Measurements from ENCODE around the gene CIART.
"Not testable (repeated sequence)": the region's sequence is repeated elsewhere in the genome, so short reads cannot be mapped to it uniquely, and the experiment has no call there.

The CIART gene

GRCh38 chr1:150281758-150282557, at the start of gene CIART:
TSS of gene CIART (plus strand) at chr1:150282554. CDS start at chr1:150283268, 714 bp downstream.
- DNase-seq: peak; percentile 85 to 99 (median 94)
- intact Hi-C loops (cut with DNase I): no loop called here

GRCh38 chr1:150232921-150233320, 49.4 kb upstream of the CIART start:
- intact Hi-C loops (cut with DNase I); DNase-seq: not testable (repeated sequence)

GRCh38 chr1:150233359-150234308, 48.7 kb upstream of the CIART start:
- intact Hi-C loops (cut with DNase I): no loop called here
- peak in 10 of 42 donors; percentile 9 to 57 (median 27) for DNase-seq

GRCh38 chr1:150234309-150234565, 48.1 kb upstream of the CIART start:
- no peak for DNase-seq
- intact Hi-C loops (cut with DNase I): no loop called here

GRCh38 chr1:150234566-150235293, 47.6 kb upstream of the CIART start:
- DNase-seq: peak; percentile 45 to 91 (median 77)
- intact Hi-C loops (cut with DNase I): no loop called here

GRCh38 chr1:150235294-150235851, 47.0 kb upstream of the CIART start:
- peak in 24 of 42 donors; percentile 10 to 58 (median 34) for DNase-seq
- intact Hi-C loops (cut with DNase I): no loop called here

GRCh38 chr1:150235852-150236613, 46.3 kb upstream of the CIART start, which contains the start of gene ANP32E:
TSS of gene ANP32E (minus strand) at chr1:150236112. CDS start at chr1:150235786, 326 bp downstream.
- DNase-seq: peak; percentile 77 to 98 (median 93)
- intact Hi-C loops (cut with DNase I): no loop called here

- no peak for DNase-seq
- intact Hi-C loops (cut with DNase I): no loop called here
Measured at GRCh38 chr1:150236614-150237100, 45.7 kb upstream of the CIART start.

GRCh38 chr1:150237176-150237575, 45.2 kb upstream of the CIART start:
- intact Hi-C loops (cut with DNase I); DNase-seq: not testable (repeated sequence)

GRCh38 chr1:150237746-150238145, 44.6 kb upstream of the CIART start:
- intact Hi-C loops (cut with DNase I): no loop called here
- DNase-seq: peak in 1 of 42 donors; percentile 17

- intact Hi-C loops (cut with DNase I): no loop called here
- DNase-seq: peak in 1 of 42 donors; percentile 22
Measured at GRCh38 chr1:150243003-150243402, 39.4 kb upstream of the CIART start.

- no peak for DNase-seq
- intact Hi-C loops (cut with DNase I): no loop called here
Measured at GRCh38 chr1:150249936-150250335, 32.4 kb upstream of the CIART start.

- intact Hi-C loops (cut with DNase I): loop anchor here (2.0 kb wide), 1 partner anchor 23 kb away; no protein-coding TSS in a partner anchor
- no peak for DNase-seq
Measured at GRCh38 chr1:150256198-150256553, 26.2 kb upstream of the CIART start.

GRCh38 chr1:150256554-150257341, 25.6 kb upstream of the CIART start:
- DNase-seq: peak; percentile 49 to 91 (median 78)
- intact Hi-C loops (cut with DNase I): loop anchor here (2.0 kb wide), 1 partner anchor 22 kb away; no protein-coding TSS in a partner anchor

GRCh38 chr1:150257624-150258585, 24.4 kb upstream of the CIART start, which contains the start of gene CA14:
TSS of gene CA14 (plus strand) at chr1:150257774. CDS start at chr1:150258129, 355 bp downstream.
- intact Hi-C loops (cut with DNase I): loop anchor here (2.0 kb wide), 1 partner anchor 21 kb away; no protein-coding TSS in a partner anchor

GRCh38 chr1:150259217-150259616, 23.1 kb upstream of the CIART start:
- intact Hi-C loops (cut with DNase I): no loop called here

More at GRCh38 chr1:150257624-150258585, 24.4 kb upstream of the CIART start, which contains the start of gene CA14:
- DNase-seq: peak in 40 of 42 donors; percentile 41 to 87 (median 68)

More at GRCh38 chr1:150259217-150259616, 23.1 kb upstream of the CIART start:
- DNase-seq: peak in 26 of 42 donors; percentile 27 to 74 (median 50)

All from head of caudate nucleus (tissue), 42 donors.